Endothelial cell of hepatic sinusoid (primary cell): ENCODE data around the gene AARS2.
"Not testable (repeated sequence)": the region's sequence is repeated elsewhere in the genome, so short reads cannot be mapped to it uniquely, and the experiment has no call there.

ENCODE experiments used
- in situ Hi-C: cut with HindIII; loops from 2 replicates; pipeline ENCODE4 v1.10.0; 2017; ENCODE audit warnings: low sequenced_read_pairs

AARS2 gene

DNA sequence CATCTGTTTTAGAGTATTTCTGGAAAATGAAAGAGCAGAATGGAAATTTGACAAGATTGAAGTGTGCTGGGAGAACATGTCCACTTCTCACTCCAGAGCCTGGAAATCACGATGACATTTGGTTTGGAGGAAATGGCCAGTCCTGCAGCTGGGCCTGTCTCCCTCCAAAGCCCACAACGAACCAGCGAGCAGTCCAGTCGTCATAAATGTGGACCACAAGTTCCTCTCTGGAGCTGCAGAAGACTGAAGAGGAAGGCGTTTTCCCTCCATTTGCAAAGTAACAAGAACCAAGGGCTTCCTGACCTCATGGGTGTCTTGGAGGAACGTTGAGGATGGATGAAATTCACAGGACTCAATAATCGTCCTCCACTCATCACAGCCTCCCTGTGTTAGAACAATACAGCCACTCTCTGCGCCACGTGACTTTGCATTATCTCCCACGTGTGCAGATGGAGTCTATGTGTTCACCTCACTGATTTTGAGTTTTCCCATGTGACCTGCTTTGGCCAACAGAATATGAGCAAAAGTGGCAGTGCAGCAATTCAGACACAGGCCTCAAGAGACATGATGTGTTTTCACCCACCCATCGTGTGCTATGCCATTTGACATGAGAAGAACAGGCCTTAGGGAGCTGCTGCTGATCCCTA lies 20.2 kb upstream of the AARS2 start:
- in situ Hi-C loops = no loop called here

GRCh38 chr6:44332585-44332984 lies 19.4 kb upstream of the AARS2 start:
- in situ Hi-C loops = no loop called here

DNA sequence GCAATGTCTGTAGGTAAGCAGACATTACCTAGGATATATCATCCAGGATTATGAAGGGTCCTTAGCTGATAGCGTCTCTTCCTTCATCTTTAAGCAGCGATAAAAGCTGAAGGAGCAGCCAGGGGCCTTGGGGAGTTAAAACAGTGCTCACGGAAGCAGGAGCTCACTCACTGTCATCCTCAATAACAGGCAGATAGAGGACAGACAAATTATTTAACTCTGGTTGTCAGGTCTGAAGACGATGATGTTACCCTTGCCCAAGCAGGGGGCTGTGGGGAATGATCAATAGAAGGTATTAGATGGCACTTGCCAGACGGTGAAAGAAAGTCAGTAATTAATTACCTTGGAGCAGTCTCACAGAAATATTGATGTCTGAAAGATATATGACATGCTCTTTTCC lies 16.7 kb upstream of the AARS2 start:
- in situ Hi-C loops = no loop called here

DNA sequence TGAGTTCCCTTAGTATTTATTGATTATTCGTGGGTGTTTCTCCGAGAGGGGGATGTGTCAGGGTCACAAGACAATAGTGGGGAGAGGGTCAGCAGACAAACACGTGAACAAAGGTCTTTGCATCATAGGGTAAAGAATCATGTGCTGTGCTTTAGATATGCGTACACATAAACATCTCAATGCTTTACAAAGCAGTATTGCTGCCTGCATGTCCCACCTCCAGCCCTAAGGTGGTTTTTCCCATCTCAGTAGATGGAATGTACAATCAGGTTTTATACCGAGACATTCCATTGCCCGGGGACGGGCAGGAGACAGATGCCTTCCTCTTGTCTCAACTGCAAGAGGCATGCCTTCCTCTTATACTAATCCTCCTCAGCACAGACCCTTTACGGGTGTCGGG lies 15.1 kb upstream of the AARS2 start:
- in situ Hi-C loops = not testable (repeated sequence)

GRCh38 chr6:44327760-44328159 lies 14.6 kb upstream of the AARS2 start:
- in situ Hi-C loops = no loop called here

DNA sequence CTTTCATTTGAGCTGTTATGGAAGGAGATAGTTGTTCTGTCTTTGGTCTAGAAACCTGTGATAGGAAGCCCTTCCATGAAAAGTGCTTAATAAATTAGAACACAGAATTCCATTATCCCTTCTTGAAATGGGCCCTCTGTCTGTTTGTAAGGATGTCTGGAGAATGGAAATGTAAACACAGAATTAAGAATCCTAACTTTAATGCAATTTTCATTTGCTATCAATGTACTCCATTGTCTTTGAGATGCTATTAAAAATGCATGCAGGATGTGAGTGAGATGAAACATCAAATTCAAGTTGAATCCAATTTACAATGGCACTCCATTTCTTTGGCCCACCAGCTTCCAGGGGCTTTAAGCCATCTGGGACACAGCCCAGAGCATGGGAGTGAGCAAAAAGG lies 13.9 kb upstream of the AARS2 start:
- in situ Hi-C loops = no loop called here

DNA sequence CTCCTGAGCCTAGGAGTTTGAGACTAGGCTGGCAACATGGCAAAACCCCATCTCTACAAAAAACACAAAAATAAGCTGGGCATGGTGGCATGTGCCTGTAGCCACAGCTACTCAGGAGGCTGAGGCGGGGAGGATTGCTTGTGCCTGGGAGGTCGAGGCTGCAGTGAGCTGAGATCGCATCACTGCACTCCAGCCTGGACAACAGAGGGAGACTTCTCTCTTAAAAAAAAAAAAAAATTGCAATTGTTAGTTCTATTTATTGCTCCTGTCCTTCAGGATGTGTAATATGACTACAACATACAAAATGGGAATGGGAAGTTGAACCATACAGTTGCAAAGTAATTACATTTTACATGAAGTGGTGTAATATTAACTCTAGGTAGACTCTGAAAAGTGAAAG lies 8.1 kb upstream of the AARS2 start:
- in situ Hi-C loops = no loop called here

DNA sequence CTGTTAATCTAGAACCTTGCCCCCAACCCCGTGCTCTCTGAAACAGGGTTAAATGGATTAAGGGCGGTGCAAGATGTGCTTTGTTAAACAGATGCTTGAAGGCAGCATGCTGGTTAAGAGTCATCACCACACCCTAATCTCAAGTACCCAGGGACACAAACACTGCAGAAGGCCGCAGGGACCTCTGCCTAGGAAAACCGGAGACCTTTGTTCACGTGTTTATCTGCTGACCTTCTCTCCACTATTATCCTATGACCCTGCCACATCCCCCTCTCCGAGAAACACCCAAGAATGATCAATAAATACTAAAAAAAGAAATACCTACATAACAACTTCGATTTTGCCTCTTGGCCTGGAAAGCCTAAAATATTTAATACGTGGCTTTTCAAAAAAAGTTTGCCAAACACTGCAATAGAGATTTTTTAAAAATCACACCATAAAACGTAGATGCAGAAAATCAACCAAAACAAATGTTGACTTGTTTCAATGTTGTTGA lies 4.0 kb upstream of the AARS2 start:
- in situ Hi-C loops = not testable (repeated sequence)

GRCh38 chr6:44316481-44316880 lies 3.3 kb upstream of the AARS2 start:
- in situ Hi-C loops = no loop called here

DNA sequence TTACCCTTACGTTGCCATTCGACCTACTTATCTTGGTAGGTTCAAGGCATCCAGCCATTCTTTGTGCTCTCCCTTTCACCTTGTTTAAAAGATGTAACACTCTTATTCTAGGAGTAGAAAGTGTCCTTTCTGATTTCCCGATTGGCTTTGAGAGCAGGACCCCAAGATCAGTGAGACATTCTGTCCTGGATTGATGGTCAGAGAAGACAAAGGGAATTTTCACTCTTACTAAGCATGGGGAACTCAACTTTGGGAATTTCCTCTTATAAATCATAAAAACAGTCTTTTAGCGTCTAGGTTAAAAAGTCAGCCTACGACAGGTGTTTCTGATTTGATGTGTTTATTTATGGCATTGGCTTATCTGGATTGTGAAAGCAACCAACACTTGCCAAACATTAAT lies 2.8 kb upstream of the AARS2 start:
- in situ Hi-C loops = no loop called here

- in situ Hi-C loops = no loop called here
These were observed 2.4 kb upstream of the AARS2 start for GRCh38 chr6:44315516-44315915.

DNA sequence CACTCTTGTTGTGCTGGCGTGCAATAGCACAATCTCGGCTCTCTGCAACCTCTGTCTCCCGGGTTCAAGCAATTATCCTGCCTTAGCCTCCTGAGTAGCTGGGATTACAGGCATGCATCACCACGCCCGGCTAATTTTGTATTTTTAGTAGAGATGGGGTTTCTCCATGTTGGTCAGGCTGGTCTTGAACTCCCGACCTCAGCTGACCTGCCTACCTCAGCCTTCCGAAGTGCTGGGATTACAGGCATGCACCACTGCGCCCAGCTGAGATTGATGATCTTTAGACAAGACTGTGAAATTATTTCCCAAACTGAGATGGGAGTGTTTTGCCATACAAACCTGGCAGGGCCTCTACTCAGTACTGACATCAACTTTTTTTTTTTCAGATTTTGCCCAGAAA lies 1.5 kb upstream of the AARS2 start:
- in situ Hi-C loops = not testable (repeated sequence)

DNA sequence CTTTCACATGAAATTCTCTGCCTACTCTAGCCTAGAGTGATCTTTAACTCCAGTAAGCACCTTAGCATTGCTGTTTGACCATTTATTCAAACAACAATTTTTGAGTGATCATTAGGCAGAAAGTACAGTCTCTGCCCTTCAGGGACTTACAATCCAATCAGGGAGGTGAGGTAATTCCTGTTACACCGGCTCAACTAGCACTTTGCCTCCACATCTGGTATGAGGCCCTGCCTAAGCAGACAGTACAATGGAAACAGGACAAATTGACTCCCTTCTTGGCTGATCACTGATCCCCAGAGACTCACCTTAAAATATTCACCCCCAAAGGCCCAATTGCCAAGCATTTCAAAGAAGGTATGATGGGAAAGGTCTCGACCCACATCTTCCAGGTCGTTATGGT lies 1.4 kb downstream of the AARS2 start:
- in situ Hi-C loops = no loop called here

GRCh38 chr6:44311304-44311703 lies 1.8 kb downstream of the AARS2 start:
- in situ Hi-C loops = no loop called here

DNA sequence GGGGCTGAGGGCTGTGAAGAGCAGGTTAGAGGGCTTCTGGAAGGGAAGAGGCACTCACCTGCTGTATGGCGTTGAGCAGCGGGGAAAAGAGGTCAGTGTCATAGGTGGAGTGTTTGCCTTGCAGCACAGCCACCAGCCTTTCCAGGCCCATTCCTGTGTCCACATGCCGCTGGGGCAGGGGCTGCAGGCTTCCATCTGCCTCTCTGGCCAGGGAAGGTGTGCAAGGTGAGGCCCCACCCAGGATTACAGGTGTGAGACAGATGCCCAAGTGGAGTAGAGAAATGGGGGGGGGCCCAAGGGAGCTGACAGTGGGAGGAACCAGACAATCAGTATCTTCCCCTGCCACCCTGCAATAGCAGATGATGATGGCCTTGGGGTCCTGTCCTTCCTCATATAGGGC lies 2.9 kb downstream of the AARS2 start:
- in situ Hi-C loops = no loop called here

GRCh38 chr6:44309631-44310030 lies 3.5 kb downstream of the AARS2 start:
- in situ Hi-C loops = loop anchor here (5.0 kb wide), 1 partner anchor 42 kb away; the partner anchor contains the start of gene NFKBIE

GRCh38 chr6:44309092-44309491 lies 4.1 kb downstream of the AARS2 start:
- in situ Hi-C loops = loop anchor here (5.0 kb wide), 1 partner anchor 42 kb away; the partner anchor contains the start of gene NFKBIE

DNA sequence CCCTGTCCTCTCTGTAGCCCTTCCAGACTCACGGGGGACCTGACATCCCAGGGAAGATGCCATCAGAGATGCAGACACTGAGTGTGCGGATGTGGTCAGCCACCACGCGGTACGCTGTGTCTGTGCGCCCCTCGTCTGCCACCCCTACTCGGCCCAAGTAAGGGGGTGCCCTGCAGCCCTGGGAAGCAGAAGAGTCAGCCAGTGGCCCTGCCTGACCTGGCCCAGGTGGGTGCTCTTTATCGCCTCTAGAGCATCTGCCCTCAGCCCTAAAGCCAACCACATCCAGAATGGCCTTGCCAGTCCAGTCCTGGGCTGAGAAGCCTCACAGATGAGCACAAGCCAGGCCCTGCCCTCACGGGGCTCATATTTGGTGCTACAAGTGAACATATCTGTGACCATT lies 5.9 kb downstream of the AARS2 start:
- in situ Hi-C loops = loop anchor here (5.0 kb wide), 1 partner anchor 40 kb away; the partner anchor contains the start of gene NFKBIE

GRCh38 chr6:44306710-44307109 lies 6.4 kb downstream of the AARS2 start:
- in situ Hi-C loops = loop anchor here (5.0 kb wide), 1 partner anchor 39 kb away; the partner anchor contains the start of gene NFKBIE

DNA sequence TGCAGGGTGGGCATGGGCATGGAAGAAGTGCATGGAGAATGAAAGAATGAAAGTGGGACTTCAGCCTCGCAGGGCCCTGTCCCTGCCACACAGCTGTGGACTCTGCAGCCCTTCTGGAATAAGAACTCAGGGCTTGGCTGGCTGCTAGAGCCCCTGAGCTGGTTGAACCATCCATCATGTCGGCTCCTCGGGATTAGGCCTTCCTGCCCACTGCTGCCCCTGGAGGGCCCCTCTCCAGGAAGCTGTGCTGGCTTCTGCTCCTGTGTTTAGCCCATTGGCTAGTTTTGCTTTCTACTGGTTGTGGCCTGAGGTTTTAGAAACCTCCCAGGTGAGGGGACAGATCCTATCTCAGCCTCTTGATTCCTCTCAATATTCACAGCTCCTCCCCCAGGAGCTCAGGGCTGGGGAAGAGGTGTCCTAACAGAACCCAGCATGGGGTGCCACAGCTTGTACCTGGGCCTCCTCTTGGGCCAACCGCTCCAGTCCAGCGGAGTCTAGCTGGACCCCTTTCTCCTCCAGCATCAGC lies 7.9 kb downstream of the AARS2 start:
- in situ Hi-C loops = loop anchor here (5.0 kb wide), 1 partner anchor 38 kb away; the partner anchor contains the start of gene NFKBIE

GRCh38 chr6:44304282-44305199 lies 8.6 kb downstream of the AARS2 start:
- in situ Hi-C loops = loop anchor here (5.0 kb wide), 1 partner anchor 37 kb away; the partner anchor contains the start of gene NFKBIE
